GM19035 (cell line): ENCODE measurements around the gene CHD2.
A peak's percentile ranks its signal among the peaks of the same experiment; 100 is the strongest.

ENCODE experiments used
- ATAC-seq: cut with Tn5 transposase; IDR thresholded peaks from one replicate; pipeline ENCODE4 v1.9.1; 2021; ENCODE audit not compliant: unreplicated experiment

The CHD2 gene

GRCh38 chr15:93005133-93005532 is 105.0 kb downstream of the CHD2 start:
- ATAC-seq = no peak

- no peak for ATAC-seq
Observed at GRCh38 chr15:93007994-93008393, 107.9 kb downstream of the CHD2 start.

DNA sequence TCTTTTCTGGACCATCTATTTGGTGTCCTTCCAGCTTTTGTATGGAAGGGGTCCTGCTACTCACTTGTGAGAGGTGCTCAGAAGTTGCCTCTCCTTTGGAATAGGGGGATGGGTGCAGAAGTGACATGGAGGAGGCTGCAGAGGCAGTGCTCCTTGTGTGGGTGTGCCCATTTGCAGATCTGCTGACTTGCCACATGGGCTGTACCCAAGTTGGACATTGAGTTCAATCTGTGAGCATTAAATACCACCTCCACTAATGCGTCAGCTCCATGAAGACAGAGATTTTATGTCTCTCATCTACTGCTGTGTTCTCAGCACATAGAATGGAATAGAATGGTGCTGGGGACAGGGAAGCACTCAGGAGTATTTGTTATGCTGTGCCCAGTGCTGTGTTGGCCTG is 112.7 kb downstream of the CHD2 start:
- ATAC-seq = no peak

DNA sequence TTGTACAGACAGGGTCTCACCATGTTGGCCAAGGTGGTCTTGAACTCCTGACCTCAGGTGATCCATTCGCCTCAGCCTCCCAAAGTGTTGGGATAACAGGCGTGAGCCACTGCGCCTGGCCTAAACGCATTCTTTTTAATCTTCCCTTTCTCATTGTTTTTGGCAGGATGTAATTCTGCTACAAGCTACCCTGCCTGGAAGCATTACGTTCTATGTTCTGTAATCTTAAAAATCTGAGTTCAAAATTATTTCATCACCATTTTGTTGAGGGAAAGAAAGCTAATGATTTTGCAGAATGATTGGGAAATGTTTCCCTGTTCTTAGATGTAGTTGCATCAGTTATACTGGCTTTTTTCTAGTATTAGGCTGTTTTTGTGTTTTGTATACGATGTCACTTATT is 117.4 kb downstream of the CHD2 start:
- no peak for ATAC-seq

DNA sequence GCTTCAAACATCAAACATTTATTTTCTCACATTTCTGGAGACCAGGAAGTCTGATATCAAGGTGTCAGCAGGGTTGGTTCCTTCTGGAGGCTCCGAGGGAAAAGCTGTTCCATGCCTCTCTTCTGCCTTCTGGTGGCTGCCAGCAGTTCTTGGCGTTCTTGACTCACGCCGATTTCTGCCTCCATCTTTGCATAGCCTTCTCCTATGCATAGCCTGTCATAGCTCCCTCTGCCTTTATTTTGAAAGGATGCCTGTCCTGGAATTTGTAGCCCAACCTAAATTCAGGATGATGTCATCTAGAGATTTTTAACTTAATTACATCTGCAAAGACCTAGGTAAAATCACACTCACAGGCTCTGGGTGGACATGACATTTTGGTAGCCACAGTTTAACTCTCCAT is 118.5 kb downstream of the CHD2 start:
- ATAC-seq = no peak

DNA sequence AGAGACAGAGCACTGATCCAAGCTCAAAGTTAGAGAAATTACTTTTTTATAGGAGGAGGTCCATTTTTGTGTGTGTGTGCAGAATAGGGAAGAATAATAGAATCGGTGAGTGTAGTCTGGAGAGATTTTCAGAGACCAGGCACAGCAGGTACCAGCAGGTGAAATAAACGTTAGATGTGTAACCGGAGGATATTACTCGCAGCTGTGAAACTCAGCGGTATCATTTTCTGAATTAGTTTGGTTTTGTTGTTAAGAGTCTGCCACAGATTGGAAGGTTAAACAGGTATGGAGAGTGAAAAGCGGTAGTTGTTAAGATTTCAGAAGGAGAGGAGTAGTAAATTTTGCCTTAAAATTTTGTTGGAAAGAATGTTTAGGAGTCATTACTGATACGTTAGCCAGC is 119.0 kb downstream of the CHD2 start:
- ATAC-seq = no peak

GRCh38 chr15:93019971-93020370 is 119.8 kb downstream of the CHD2 start:
- ATAC-seq = no peak

DNA sequence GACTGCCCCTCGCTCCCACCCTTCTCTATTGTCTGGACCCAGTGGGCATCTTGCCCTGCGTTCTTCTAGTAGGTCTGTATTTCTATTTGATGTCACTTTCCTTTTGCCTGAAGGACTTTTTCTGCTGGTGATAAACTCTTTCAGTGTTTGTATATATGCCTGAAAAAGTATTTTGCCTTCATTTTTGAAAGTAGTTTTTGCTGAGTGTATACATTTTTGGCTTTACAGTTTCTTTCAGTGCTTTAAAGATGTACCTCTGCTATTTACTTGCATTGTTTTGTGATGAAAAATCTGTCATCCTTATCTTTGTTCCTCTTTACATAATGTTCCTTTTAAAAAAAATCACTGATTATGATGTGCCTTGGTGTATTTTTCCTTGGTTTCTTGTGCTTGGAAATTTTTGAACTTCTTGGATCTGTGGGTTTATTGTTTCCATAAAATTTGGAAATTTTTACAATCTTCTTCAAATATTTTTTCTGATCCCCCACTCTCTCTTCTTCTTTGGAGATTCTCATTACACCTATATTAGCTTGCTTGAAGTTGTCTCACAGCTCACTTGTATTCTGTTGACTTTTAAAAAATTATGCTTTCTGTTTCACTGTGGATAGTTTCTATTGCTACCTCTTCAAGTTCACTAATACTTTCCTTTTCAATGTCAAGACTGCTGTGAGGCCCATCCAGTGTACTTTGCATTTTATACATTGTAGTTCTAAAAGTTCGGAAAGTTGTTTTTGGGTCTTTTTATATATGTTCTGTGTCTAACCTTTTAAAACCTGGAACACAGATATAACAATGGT is 121.0 kb downstream of the CHD2 start:
- peak; percentile 68 for ATAC-seq

DNA sequence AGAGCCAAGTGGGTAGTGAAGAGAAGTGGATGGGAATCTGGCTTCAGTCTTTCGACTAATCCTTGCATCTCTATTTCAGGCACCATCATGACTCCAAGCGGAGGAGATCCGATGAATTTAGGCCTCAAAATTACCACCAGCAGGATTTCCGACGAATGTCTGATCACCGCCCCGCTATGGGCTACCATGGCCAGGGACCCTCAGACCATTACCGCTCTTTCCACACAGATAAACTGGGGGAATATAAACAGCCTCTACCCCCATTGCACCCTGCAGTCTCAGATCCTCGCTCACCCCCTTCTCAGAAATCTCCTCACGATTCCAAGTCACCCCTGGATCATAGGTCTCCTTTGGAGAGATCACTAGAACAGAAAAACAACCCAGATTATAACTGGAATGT is 124.2 kb downstream of the CHD2 start:
- no peak for ATAC-seq

GRCh38 chr15:93024716-93025624 is 124.8 kb downstream of the CHD2 start:
- ATAC-seq = no peak

DNA sequence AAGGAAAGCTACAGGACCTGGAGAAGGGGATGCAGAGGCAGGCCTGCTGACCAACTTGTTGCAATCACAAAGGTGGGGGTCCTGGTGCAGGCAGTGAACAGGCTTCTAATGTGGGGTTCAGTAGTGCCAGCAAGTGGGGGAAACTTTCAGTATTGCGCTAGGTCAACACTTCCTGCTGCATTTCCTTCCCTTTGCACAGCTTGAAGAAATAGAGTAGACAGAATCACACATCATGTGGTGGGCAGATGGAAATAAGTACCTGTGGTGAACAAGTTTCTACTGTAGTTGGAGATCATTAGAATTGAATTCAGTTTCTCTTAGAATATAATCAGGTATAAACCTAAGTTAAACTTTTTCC is 125.5 kb downstream of the CHD2 start:
- no peak for ATAC-seq

GRCh38 chr15:93026380-93026817 is 126.3 kb downstream of the CHD2 start:
- ATAC-seq = no peak

DNA sequence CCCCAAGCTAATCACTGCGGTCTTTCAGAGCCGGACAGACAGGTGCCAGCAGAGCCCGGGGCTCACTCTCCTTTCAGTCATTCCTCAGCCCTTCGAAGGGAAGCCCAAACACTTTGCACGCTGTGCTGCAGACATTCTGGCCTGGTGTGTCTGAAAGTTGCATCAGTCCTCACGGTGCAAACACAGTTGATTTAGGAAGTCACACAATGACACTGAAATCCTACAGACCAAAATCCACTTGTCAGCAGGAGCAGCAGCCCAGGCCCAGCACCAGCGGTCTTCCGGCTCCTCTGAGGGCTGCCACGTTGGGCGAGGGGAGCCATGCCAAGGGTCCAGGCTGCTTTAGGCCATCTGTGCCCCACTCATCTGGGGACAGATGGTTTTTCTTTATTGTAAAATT is 127.3 kb downstream of the CHD2 start:
- no peak for ATAC-seq

GRCh38 chr15:93028111-93028631 is 128.0 kb downstream of the CHD2 start:
- no peak for ATAC-seq

DNA sequence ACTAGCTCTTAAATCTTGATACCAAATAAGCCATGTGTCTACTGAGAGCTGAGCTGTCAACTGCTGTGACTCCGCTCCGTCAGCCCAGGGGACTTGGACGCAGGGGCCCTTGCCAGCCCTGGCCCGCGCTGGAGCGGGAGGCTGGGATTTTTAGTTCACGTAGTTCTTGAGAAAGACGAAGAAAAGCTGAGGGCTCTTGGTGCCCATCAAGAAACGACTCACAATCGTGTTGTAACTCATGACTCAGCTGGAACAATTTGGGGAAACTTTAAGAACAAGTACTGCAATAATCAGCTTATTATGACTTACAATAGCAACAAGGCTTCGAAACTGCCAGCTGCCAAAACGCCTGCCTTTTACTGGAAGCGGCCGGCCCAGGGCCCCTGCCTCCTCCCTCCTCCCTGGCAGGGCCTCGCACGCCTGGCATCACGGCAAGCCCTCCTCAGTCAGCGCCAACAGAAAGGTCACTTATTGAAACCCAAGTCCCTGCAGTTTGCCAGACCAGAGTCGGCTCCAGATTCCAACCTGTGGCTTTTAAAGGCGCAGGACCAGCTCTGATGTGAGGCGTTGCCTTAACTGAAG is 128.6 kb downstream of the CHD2 start:
- no peak for ATAC-seq

GRCh38 chr15:93029214-93029835 is 129.2 kb downstream of the CHD2 start:
- no peak for ATAC-seq

GRCh38 chr15:93029836-93030429 is 129.8 kb downstream of the CHD2 start:
- ATAC-seq = no peak

- peak; percentile 82 for ATAC-seq
Observed at GRCh38 chr15:93030430-93031102, 130.4 kb downstream of the CHD2 start.

- no peak for ATAC-seq
Observed at GRCh38 chr15:93031103-93031464, 131.0 kb downstream of the CHD2 start.
